Inferior parietal cortex (tissue), 1 donor: ENCODE data around the gene JMJD8.
A peak's percentile ranks its signal among the peaks of the same experiment; 100 is the strongest.

Experiments used
- DNase-seq: peaks from one replicate; pipeline ENCODE4 v3.0.0-alpha.2; 2016; ENCODE audit errors: extremely low spot score

The JMJD8 gene

GRCh38 chr16:677316-678190, 6.6 kb downstream of the JMJD8 start:
- DNase-seq, result no peak

GRCh38 chr16:676913-677312, 7.2 kb downstream of the JMJD8 start:
- no peak for DNase-seq

GRCh38 chr16:676565-676902, 7.6 kb downstream of the JMJD8 start:
- no peak for DNase-seq

- no peak for DNase-seq
Observed at GRCh38 chr16:675884-676564, 8.1 kb downstream of the JMJD8 start.

GRCh38 chr16:674968-675883, 8.9 kb downstream of the JMJD8 start, which contains the start of gene RHBDL1:
TSS of gene RHBDL1 (plus strand) at chr16:675671. CDS start at chr16:675791, 120 bp downstream.
- DNase-seq, result peak; percentile 20

- DNase-seq, result no peak
Observed at GRCh38 chr16:674214-674881, 9.8 kb downstream of the JMJD8 start.

- no peak for DNase-seq
Observed at GRCh38 chr16:673399-673991, 10.6 kb downstream of the JMJD8 start.

- no peak for DNase-seq
Observed at GRCh38 chr16:672851-673250, 11.3 kb downstream of the JMJD8 start.

- DNase-seq, result no peak
Observed at GRCh38 chr16:672371-672770, 11.8 kb downstream of the JMJD8 start.

- DNase-seq, result no peak
Observed at GRCh38 chr16:671353-672131, 12.6 kb downstream of the JMJD8 start.

- DNase-seq, result no peak
Observed at GRCh38 chr16:670485-671352, 13.4 kb downstream of the JMJD8 start.

GRCh38 chr16:669666-670065, 14.5 kb downstream of the JMJD8 start:
- no peak for DNase-seq

- DNase-seq, result no peak
Observed at GRCh38 chr16:668519-669171, 15.5 kb downstream of the JMJD8 start.

GRCh38 chr16:667780-668518, 16.2 kb downstream of the JMJD8 start, which contains the start of gene RHOT2:
TSS of gene RHOT2 (plus strand) at chr16:668132. CDS start at chr16:668200, 68 bp downstream.
- peak; percentile 91 for DNase-seq

- DNase-seq, result no peak
Observed at GRCh38 chr16:667113-667779, 16.9 kb downstream of the JMJD8 start.

GRCh38 chr16:666572-666971, 17.6 kb downstream of the JMJD8 start:
- DNase-seq, result no peak

GRCh38 chr16:662597-662996, 21.5 kb downstream of the JMJD8 start:
- DNase-seq, result no peak
